HG02610 (cell line): ENCODE data around the gene CSAD.
"Not testable (repeated sequence)": the region's sequence is repeated elsewhere in the genome, so short reads cannot be mapped to it uniquely, and the experiment has no call there.

ENCODE experiments used
- ATAC-seq: cut with Tn5 transposase; IDR thresholded peaks from one replicate; pipeline ENCODE4 v1.9.1; 2021; ENCODE audit warnings: mild to moderate bottlenecking, moderate library complexity; ENCODE audit not compliant: unreplicated experiment

The CSAD gene

GRCh38 chr12:53112431-53112830 is 68.3 kb downstream of the CSAD start:
- not testable (repeated sequence) for ATAC-seq
